ENCODE measurements around the gene DHRS3.

DNA sequence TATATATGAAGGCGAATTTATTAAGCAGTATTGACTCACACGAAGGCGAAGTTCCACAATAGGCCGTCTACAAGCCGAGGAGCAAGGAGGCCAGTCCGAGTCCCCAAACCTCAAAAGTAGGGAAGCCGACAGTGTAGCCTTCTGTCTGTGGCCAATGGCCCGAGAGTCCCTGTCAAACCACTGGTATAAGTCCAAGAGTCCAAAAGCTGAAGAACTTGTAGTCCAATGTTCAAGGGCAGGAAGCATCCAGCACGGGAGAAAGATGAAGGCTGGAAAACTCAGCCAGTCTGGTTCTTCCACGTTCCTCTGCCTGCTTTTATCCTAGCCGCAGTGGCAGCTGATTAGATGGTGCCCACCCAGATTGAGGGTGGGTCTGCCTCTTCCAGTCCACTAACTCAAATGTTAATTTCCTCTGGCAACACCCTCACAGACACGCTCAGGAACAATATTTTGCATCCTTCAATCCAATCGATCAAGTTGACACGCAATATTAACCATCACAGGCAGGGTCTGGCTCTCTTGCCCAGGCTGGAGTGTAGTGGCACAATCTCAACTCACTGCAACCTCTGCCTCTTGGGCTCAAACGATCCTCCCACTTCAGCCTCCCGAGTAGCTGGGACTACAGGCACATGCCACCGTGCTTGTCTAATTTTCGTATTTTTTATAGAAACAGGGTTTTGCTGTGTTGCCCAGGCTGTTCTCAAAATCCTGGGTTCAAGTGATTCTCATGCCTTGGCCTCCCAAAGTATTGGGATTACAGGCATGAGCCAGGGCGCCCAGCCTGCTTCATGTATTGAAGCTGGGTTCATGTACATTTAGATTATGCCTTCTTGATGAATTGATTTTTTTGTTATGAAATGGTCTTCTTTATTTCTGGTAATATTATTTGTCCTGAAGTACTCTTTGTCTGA lies 85.3 kb downstream of the DHRS3 start:
- TF ChIP-seq, protein P1, sequence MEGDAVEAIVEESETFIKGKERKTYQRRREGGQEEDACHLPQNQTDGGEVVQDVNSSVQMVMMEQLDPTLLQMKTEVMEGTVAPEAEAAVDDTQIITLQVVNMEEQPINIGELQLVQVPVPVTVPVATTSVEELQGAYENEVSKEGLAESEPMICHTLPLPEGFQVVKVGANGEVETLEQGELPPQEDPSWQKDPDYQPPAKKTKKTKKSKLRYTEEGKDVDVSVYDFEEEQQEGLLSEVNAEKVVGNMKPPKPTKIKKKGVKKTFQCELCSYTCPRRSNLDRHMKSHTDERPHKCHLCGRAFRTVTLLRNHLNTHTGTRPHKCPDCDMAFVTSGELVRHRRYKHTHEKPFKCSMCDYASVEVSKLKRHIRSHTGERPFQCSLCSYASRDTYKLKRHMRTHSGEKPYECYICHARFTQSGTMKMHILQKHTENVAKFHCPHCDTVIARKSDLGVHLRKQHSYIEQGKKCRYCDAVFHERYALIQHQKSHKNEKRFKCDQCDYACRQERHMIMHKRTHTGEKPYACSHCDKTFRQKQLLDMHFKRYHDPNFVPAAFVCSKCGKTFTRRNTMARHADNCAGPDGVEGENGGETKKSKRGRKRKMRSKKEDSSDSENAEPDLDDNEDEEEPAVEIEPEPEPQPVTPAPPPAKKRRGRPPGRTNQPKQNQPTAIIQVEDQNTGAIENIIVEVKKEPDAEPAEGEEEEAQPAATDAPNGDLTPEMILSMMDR (IDR thresholded peaks at IDR 0.05), result no peak
- no peak for TF ChIP-seq EZH2 (IDR thresholded peaks at IDR 0.05; ENCODE audit: borderline replicate concordance, insufficient read depth, low read depth, low read length, poor library complexity, severe bottlenecking)

Data from B cell (primary cell).